Suprapubic skin (tissue), 4 donors: ENCODE results near the gene C1QTNF9.

ENCODE experiments used
- CTCF ChIP-seq, 2 donors: fragments of 200-600 bp in 1 of 2; fragments of 450-650 bp in 1 of 2; sonication (generic) in 1 of 2; IDR thresholded peaks; one replicate each; pipeline ENCODE4 v1.5.1; 2016 to 2019; ENCODE audit warnings: antibody characterized with exemption in 2 of 2, mild to moderate bottlenecking in 1 of 2, moderate library complexity in 1 of 2
- POLR2A ChIP-seq, 2 donors: fragments of 450-650 bp; IDR thresholded peaks; one replicate each; pipeline ENCODE4 v1.6.1; 2017; ENCODE audit warnings: antibody characterized with exemption in 2 of 2, mild to moderate bottlenecking in 2 of 2, moderate library complexity in 2 of 2
- POLR2AphosphoS5 ChIP-seq, 3 donors: sonication (generic); formaldehyde crosslinking; IDR thresholded peaks; one replicate each; pipeline ENCODE4 v1.6.1; 2017; ENCODE audit warnings: antibody characterized with exemption in 3 of 3

- TF ChIP-seq CTCF (IDR thresholded peaks at IDR 0.05) (no peak), POLR2AphosphoS5 (IDR thresholded peaks at IDR 0.05) (no peak), POLR2A (IDR thresholded peaks at IDR 0.05) (no peak)
Observed at GRCh38 chr13:24361852-24362366, 52.5 kb downstream of the C1QTNF9 start.
